Activated CD8-positive, alpha-beta memory T cell treated with anti-CD3 and anti-CD28 coated beads for 4 hours (primary cell): ENCODE results near the gene DLX4.
A peak's percentile ranks its signal among the peaks of the same experiment; 100 is the strongest.

Experiments used
- DNase-seq, 2 donors: peaks; one replicate each; pipeline ENCODE4 v3.0.0-alpha.2; 2020; ENCODE audit warnings: low read depth in 2 of 2

The DLX4 gene

GRCh38 chr17:49968405-49969133 is 421 bp upstream of the DLX4 start:
- peak; percentile 27 to 50 for DNase-seq

- no peak for DNase-seq
Observed at GRCh38 chr17:49969795-49970389, 902 bp downstream of the DLX4 start.

GRCh38 chr17:49970498-49970897 is 1.5 kb downstream of the DLX4 start:
- no peak for DNase-seq

- no peak for DNase-seq
Observed at GRCh38 chr17:49971199-49971847, 2.3 kb downstream of the DLX4 start.

DNA sequence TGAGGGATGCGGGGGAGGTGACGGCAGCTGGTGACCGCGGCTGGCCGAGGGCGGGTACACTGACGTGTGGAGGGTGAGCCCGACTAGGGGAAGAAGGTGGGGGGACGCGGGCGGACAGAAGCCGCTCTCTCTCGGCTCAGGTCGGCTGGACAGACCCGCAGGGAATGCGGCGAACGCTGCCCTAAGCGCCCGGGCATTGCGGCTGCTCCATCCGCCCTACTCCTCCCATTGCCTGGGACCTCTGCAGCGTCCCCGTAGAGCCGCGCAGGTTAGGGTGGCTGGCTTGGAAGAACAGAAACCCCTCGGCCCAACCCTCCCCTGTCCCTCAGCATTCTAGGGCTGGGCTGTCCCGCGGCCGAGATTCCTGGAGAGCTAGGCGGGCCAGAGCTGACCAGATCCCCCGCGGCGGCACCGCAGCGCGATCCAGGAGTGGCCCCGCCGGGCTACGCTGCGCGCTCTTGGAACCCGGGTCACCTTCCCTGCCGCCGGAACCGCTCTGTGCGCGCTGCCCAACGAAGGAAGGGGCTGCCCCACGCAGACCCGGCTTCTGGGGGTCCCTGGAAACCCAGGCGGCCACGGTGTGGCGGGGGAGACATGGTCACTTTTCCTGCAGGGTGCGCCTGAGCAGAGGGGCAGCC is 3.0 kb downstream of the DLX4 start:
- no peak for DNase-seq

DNA sequence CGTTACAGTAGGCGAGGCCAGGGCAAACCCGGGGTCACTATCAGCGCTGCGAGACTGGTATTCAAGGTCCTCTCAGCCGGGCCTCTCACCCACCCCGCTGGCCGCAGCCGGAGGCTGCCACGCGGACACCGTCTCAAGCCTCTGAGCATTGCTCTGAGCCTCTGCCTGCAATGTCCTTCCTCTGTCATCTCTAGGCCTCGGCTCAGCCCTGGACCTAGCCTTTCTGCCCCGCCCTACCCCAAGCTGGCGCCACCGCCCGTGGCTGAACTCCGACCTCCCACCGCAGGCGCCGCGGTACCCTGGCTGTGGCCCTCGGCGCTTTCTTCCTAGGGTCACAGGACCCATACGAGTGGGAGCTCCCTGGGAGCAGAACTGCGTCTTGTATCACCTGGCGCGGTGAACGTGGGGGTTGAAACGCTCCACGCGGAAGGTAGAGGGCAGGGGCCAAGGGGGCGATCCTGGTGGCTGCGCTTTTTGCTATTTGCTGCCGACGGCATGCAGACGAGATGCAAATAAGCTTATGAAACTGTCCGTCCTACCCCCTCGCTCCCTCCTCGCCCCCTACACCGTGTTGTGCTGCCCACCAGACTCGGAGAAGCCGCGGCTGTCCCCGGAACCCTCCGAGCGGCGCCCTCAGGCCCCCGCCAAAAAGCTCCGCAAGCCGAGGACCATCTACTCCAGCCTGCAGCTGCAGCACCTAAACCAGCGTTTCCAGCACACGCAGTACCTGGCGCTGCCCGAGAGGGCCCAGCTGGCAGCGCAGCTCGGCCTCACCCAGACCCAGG is 3.7 kb downstream of the DLX4 start:
- DNase-seq = no peak

DNA sequence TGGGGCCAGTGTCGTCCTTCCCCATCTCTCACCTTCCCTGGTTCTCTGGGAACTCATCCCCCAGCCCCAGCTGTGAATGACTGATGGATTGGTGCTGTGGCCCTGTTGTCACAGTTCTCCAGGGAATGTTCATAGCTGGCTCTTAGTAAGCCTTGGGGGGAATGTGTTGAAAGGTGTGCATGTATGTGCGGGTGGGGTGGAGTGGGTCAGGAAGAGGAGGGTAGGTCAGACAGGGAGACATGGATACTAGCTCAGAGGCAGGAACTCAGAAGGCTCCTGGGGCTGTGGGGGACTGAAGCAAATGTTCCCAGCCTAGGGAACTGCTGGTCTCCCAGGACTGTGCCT is 4.3 kb downstream of the DLX4 start:
- no peak for DNase-seq

- DNase-seq = no peak
Observed at GRCh38 chr17:49975531-49975930, 6.5 kb downstream of the DLX4 start.

DNA sequence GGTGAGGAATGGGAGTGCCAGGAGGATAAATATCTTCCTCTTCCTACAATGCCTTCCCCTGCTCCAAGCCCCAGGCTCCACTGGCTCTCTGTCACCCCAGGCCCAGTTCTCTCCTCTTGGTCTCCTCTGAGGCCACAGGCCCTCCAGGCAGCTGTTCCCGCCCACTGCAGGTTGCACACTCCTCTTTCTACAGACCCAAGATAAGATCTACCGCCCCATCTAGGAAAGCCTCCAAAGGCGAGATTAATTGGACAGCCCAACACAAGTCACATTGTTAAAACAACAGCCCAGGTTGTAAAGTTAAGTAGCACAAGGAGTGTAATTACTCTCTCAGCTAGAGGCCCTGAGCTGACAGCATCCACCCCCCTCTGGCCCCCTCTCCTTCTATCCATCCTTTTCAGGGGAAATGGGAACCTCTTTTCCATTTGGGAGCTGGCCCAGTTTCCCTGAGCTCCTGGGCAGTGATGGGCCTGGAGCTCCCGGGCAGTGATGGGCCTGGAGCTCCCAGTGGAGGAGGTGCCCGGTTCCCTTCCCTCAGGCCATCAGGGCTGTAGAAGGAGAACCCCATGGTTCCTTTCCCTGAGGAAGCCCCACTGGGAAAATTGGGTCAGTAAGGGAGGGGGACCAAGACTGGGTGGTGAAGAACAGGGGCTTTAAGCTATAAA is 7.3 kb downstream of the DLX4 start:
- DNase-seq = no peak

DNA sequence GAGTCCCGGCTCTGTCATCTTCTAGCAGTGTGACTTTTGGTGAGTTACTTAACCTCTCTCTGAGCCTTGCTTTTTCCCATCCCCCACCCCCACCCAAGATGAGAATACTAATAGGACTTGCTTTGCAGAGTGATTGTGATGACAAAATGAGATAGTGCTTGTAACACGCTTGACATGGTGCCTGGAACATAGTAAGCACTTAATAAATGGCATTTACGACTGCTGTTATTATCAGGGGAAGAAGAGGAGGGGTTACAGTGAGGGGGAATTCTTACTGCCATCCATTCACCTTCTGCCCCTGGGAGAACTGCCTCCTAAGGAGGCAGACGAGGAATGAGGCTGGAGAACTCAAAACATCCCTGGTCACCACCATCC is 7.8 kb downstream of the DLX4 start:
- no peak for DNase-seq

DNA sequence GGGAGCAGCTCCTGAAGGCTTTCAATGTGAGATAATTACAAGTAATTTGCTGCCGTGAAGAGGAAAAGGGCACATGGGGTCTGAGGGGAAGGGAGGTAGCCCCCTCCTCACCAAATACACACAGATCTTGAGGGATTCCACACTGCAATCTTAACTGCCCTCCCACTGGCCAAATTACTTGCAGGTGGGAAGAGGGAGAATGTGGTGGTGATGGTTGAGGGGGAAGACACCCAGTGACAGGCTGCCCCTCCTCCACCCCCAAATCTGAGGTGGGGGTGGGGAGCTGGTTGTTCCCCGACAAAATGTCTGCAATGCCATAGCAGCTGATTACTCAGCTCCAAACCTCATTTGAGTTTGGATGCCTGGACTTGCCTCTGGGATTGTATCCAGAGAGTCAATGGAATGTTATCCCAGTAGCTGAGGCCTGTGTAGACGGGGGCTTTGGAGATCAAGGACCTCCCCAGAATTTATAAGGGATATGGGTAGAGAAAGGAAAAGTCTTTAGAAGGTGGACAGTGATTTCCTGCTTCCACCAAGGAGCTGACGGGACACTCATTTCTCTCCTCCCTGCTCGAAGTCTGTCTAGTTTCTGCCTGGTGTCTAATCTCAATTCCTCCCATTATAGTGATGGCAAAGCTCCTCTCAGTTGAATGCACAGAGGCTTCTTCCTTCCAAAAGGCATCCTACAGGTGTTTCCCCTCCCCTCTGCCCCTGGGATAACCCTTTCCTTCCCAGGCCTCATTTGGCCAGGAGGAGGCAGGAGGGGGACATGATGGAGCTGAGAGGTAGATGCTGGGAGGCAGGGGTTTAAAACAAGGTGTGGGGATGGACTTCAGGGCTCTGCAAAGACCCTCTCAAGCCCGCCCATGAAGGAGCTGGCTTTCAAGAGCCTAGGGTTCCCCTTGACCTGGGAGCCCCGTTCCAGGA is 8.7 kb downstream of the DLX4 start:
- no peak for DNase-seq

- no peak for DNase-seq
Observed at GRCh38 chr17:49978501-49978900, 9.5 kb downstream of the DLX4 start.

DNA sequence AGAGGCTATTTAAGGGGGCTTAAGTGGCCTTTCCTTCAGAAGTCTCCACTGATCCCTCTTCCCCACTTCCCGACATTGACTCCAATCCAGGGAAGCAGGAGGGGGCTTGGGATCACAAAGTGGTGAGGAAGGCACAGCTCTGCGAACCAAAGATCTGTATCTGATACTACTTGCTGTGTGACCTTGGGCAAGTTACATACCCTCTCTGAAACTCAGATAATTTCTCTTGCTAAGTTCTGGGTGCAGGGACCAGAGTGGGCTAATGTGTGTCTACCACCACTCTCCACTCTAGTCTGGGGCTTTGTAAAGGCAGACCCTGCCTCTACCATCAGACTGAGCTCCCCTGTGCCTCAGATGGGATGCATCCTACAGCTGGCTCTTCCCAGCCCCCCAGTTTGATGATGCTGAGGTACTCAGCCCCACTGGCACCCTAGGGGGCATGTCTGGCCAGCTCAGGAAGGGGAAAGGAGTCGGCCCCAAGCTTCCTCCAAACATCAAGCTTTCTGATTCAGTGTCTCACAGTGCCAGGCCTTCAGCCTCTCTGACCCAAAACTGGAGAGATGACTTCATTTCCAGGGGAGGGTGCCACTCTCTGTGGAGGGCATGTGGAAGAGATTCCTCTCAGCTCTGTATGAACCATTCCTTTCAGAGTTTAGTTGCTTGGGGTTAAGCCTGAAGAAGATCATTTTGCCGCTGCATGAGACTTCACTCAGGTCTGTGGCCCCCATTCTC is 10.9 kb downstream of the DLX4 start:
- DNase-seq = no peak

GRCh38 chr17:49980703-49981197 is 11.8 kb downstream of the DLX4 start:
- DNase-seq = no peak

- DNase-seq = no peak
Observed at GRCh38 chr17:49984283-49984682, 15.3 kb downstream of the DLX4 start.

GRCh38 chr17:49984776-49985175 is 15.8 kb downstream of the DLX4 start:
- DNase-seq = no peak

GRCh38 chr17:49985310-49985990 is 16.5 kb downstream of the DLX4 start:
- no peak for DNase-seq

- no peak for DNase-seq
Observed at GRCh38 chr17:49986396-49987289, 17.7 kb downstream of the DLX4 start.
